GM12878 (cell line): ENCODE measurements around the gene KBTBD2.

Experiments used
- EZH2 ChIP-seq: IDR thresholded peaks from 2 replicates; pipeline ENCODE4 v1.6.1; 2012; ENCODE audit warnings: low read depth, mild to moderate bottlenecking, control low read depth, inconsistent platforms, low read length, borderline replicate concordance; ENCODE audit not compliant: control insufficient read depth
- HDGF ChIP-seq: fragments of 450-650 bp; IDR thresholded peaks from 2 replicates; pipeline ENCODE4 v1.6.1; 2016; ENCODE audit warnings: antibody characterized with exemption
- MTA3 ChIP-seq: IDR thresholded peaks from 2 replicates; pipeline ENCODE4 v1.6.1; 2012; ENCODE audit warnings: low read length, inconsistent platforms, borderline replicate concordance
- PBX3 ChIP-seq: IDR thresholded peaks from 2 replicates; pipeline ENCODE4 v1.6.1; 2011; ENCODE audit warnings: mild to moderate bottlenecking, low read depth, low read length, moderate library complexity; ENCODE audit not compliant: insufficient replicate concordance
- SIX5 ChIP-seq: IDR thresholded peaks from 2 replicates; pipeline ENCODE4 v1.6.1; 2011; ENCODE audit warnings: mild to moderate bottlenecking, low read depth, low read length, moderate library complexity; ENCODE audit not compliant: severe bottlenecking
- SP1 ChIP-seq: IDR thresholded peaks from one replicate; pipeline ENCODE4 v1.6.1; 2011; ENCODE audit warnings: low read depth, low read length
- SREBF2 ChIP-seq: IDR thresholded peaks from 2 replicates; pipeline ENCODE4 v1.6.1; 2012; ENCODE audit warnings: mild to moderate bottlenecking, low read length
- TF ChIP-seq, protein P1 (sequence below), 3 experiments: IDR thresholded peaks in 2 of 3; conservative IDR thresholded peaks in 1 of 3; 2 replicates each; pipeline ENCODE4 v1.5.1; 2011; ENCODE audit warnings: low read depth in 3 of 3, low read length in 3 of 3, mild to moderate bottlenecking in 3 of 3, control low read depth in 2 of 3, moderate library complexity in 2 of 3, inconsistent platforms in 1 of 3, mixed read lengths in 1 of 3; ENCODE audit not compliant: control insufficient read depth in 2 of 3, insufficient read depth in 1 of 3; ENCODE audit errors: extremely low read depth in 1 of 3

DNA sequence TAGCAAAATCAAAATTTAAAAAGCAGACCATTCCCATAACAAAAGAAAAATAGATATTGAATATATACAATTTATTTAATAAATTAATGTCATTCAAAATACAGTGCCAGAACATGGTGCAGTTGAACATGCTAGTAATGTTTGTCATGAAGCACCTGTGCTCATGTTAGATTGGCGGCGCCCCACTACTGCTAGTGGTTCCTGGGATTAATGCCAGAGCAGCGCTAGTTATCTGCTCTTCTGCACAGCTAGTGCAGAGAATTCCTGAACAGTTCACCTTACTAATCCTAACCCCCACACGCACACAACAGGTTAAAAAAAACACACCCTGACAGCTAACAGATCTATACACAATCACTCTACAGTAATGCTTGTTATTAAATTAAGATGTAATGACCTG is 23.4 kb downstream of the KBTBD2 start:
- TF ChIP-seq EZH2 (no peak), MTA3 (no peak), SREBF2 (no peak), PBX3 (no peak), HDGF (no peak), SP1 (no peak), SIX5 (no peak)
- TF ChIP-seq, protein P1, sequence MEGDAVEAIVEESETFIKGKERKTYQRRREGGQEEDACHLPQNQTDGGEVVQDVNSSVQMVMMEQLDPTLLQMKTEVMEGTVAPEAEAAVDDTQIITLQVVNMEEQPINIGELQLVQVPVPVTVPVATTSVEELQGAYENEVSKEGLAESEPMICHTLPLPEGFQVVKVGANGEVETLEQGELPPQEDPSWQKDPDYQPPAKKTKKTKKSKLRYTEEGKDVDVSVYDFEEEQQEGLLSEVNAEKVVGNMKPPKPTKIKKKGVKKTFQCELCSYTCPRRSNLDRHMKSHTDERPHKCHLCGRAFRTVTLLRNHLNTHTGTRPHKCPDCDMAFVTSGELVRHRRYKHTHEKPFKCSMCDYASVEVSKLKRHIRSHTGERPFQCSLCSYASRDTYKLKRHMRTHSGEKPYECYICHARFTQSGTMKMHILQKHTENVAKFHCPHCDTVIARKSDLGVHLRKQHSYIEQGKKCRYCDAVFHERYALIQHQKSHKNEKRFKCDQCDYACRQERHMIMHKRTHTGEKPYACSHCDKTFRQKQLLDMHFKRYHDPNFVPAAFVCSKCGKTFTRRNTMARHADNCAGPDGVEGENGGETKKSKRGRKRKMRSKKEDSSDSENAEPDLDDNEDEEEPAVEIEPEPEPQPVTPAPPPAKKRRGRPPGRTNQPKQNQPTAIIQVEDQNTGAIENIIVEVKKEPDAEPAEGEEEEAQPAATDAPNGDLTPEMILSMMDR (IDR thresholded peaks at IDR 0.05 in 2 of 3, conservative IDR thresholded peaks at IDR 0.05 in 1 of 3; ENCODE audit: control insufficient read depth in 2 of 3, extremely low read depth in 1 of 3, insufficient read depth in 1 of 3, low read depth in 3 of 3, low read length in 3 of 3), result no peak
